Stimulated activated CD4-positive, alpha-beta T cell treated with anti-CD3 and anti-CD28 coated beads, Interleukin-1b, Interleukin-23, amount 100 ng/mL, for 48 hours (primary cell): Measurements from ENCODE around the gene WSB1.
"Not testable (repeated sequence)": the region's sequence is repeated elsewhere in the genome, so short reads cannot be mapped to it uniquely, and the experiment has no call there.

Source experiments
- DNase-seq: peaks from one replicate; pipeline ENCODE4 v3.0.0-alpha.2; 2020

Gene WSB1

GRCh38 chr17:27293898-27294688 is at the start of gene WSB1:
TSS of gene WSB1 (plus strand) at chr17:27294114. CDS start at chr17:27294396, 282 bp downstream.
- peak; percentile 92 for DNase-seq

GRCh38 chr17:27244491-27245223 is 49.3 kb upstream of the WSB1 start:
- DNase-seq = no peak

DNA sequence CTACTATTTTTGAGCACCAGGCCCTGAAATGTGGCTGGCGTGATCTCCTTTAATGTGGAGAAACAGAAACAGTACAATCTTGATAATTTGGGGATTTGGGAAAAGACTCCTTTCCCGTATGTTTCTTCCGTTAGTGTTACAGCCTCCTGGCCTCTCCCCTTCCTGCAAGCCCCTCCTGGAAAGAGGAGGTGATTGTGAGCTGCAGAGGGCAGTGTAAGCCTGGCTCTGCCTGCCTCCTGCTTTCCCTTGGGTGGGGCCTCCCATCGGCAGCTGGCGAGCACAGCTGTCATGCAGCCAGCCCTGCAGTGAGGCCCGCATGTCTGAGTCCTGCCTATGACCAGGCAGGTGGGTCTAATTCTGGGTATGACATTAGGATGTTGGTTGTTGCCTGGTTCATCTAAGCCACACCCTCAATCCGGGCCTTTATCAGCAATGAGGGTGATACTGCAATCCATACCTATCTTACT is 48.7 kb upstream of the WSB1 start:
- peak; percentile 51 for DNase-seq

GRCh38 chr17:27246537-27246936 is 47.4 kb upstream of the WSB1 start:
- DNase-seq = no peak

DNA sequence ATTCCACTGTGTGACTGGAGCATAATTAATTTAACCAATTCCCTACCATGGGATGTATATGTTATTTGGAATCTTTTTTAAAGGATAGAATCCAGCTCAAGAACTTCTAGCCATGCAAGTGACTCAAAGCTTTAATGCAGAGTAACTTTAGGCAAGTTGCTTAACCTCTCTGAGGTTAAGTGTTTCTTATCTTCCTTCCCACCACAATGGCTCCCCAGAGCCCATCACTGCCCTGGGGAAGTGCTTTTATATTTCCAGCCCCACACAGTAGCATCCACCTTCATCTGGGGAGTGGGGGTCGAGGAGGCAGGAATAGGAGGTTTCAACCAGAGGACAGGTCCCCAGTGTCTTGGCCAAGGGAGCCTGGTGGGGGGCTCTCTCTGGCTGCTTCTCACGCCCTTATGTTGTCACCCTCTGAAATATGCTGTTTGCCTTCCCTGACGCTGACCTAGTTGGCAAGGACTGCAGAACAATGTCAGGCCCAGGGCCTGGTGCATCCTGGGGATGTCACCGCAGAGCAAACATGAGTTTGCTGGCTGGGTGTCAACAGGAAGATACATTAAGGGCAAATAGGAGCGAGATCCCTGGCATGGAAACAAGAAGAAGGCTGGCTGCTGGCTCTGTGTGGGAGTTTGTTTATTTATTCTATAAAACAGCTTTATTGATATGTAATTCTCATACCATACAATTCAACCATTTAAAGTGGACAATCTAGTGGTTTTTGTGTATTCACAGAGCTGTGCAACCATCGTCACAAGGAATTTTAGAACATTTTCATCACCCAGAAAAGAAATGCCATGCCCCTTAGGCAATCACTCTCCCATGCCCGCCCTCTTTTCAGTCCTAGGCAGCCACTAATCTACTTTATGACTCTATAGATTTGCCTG is 46.6 kb upstream of the WSB1 start:
- no peak for DNase-seq

DNA sequence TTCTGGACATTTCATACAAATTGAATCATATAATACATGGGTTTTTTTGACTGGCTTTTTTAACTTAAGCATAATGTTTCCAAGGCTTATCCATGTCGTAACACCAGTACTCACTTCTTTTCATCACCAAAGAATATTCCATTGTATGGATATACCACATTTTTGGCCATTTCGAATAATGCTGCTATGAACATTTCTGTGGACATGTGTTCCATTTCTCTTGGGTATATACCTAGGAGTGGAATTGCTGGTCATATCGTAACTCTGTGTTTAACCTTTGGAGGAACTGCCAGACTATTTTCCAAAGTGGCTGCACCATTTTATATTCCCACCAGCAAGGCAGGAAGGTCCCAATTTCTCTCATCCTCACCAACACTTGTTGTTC is 46.0 kb upstream of the WSB1 start:
- no peak for DNase-seq

DNA sequence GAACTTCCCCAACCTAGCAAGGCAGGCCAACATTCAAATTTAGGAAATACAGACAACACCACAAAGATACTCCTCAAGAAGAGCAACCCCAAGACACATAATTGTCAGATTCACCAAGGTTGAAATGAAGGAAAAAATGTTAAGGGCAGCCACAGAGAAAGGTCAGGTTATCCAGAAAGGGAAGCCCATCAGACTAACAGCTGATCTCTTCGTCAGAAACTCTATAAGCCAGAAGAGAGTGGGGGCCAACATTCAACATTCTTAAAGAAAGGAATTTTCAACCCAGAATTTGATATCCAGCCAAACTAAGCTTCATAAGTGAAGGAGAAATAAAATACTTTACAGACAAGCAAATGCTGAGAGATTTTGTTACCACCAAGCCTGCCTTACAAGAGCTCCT is 43.1 kb upstream of the WSB1 start:
- not testable (repeated sequence) for DNase-seq

DNA sequence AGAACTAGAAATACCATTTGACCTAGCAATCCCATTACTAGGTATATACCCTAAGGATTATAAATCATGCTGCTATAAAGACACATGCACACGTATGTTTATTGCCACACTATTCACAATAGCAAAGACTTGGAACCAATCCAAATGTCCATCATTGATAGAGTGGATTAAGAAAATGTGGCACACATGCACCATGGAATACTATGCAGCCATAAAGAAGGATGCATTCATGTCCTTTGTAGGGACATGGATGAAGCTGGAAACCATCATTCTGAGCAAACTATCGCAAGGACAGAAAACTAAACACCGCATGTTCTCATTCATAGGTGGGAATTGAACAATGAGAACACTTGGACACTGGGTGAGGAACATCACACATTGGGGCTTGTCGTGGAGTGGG is 39.1 kb upstream of the WSB1 start:
- DNase-seq = not testable (repeated sequence)

- DNase-seq = no peak
These were observed 37.5 kb upstream of the WSB1 start for GRCh38 chr17:27256225-27257030.

DNA sequence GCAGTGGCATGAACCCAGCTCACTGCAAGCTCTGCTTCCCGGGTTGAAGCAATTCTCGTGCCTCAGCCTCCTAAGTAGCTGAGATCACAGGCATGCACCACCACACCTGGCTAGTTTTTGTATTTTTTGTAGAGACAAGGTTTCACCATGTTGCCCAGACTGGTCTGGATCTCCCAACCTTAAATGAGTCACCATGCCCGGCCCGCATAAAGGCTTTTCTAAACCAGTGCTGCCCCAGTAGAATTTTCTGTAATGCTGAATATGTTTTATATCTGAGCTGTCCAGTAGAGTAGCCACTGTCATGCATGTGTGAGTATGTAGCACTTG is 36.9 kb upstream of the WSB1 start:
- DNase-seq = no peak

DNA sequence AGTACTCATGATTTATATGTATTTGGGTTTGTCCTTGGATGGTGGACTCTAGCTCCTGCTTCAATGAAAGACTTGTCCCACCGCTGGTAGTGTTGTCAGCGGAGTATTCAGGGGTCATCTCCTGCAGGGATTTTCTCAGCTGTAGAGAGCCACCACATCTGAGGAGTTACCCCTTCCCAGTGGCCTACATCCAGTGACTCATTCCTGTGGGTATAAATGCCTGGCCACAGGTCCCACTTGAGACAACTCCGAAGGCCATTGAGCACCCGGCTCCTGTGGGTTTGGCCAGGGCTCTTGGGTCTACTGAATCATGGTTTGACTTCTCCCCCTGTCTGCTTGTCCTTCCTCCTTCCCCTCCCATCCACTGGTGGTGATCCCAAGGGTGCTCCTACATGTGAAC is 34.6 kb upstream of the WSB1 start:
- no peak for DNase-seq

GRCh38 chr17:27263386-27263785 is 30.5 kb upstream of the WSB1 start:
- no peak for DNase-seq

DNA sequence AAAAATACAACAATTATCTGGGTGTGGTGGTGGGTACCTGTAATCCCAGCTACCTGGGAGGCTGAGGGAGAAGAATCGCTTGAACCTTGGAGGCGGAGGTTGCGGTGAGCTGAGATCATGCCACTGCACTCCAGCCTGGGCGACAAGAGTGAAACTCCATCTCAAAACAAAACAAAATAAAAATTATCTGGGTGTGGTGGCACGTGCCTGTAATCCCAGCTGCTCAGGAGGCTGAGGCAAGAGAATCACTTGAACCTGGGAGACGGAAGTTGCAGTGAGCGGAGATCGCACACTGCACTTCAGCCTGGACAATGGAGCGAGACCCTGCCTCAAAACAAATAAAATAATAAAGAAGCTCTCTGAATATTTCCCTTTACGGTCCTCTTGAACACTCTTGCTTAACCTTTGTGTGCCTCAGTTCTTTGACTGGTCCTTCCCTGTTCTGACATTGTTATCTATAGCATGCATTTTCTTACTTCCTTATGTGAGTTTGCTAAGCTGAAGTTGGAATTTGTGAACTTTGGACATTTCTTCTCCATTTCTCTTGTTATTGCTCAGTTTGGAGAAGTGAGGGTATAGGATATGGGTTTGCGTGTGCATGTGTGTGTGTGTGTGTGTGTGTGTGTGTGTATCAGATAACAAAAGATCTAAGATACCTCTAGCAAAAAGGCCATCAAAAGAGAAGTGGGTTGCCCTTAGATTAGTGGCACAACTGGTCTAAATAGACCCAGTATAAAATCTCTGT is 29.7 kb upstream of the WSB1 start:
- DNase-seq = no peak

- no peak for DNase-seq
These were observed 28.6 kb upstream of the WSB1 start for GRCh38 chr17:27265333-27265732.

DNA sequence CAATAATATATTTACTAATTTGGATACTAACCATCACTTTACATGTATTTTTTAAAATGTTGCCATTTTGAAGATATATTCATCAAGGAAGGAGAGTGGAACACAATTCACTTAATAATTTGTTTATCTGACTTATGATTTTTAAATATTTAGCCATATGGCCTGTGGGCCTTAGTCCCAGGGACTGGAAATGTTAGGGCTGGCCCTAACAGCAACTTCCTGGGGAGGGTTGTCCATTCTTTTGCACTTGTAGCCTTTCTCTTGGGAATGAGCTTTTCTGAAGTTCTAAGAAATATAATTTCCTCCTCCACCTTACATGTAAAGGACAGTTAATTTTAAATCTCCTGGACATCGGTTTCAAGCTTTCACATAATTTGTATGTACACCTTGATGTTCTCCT is 27.7 kb upstream of the WSB1 start:
- DNase-seq = no peak

GRCh38 chr17:27268394-27269085 is 25.4 kb upstream of the WSB1 start:
- no peak for DNase-seq

- no peak for DNase-seq
These were observed 24.7 kb upstream of the WSB1 start for GRCh38 chr17:27269201-27269600.

GRCh38 chr17:27269974-27270373 is 23.9 kb upstream of the WSB1 start:
- DNase-seq = no peak

GRCh38 chr17:27276653-27277156 is 17.2 kb upstream of the WSB1 start:
- no peak for DNase-seq

- DNase-seq = not testable (repeated sequence)
These were observed 14.8 kb upstream of the WSB1 start for GRCh38 chr17:27279132-27279531.

DNA sequence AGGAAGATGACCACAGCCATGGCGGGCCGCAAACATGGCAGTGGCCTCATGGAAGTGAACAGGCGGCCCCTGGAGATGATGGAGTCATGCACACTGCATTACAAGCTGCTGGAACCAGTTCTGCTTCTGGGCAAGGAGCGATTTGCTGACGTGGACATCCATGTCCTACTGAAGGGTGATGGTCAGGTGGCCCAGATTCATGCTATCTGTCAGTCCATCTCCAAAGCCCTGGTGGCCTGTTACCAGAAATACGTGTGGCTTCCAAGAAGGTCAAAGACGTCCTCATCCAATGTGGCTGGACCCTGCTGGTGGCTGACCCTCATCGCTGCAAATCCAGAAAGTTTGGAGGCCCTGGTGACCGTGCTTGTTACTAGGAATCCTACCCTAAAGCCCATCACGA is 13.4 kb upstream of the WSB1 start:
- DNase-seq = no peak
